Spleen (tissue), 11 donors: ENCODE results near the gene CENPP. TPM values are rescaled to one million over a fixed set of nuclear protein-coding genes. Genes with fewer than 3 reads are reported as not detected.

ENCODE experiments used
- DNase-seq: peaks from one replicate; pipeline ENCODE4 v3.0.0-alpha.2; 2020
- H3K27ac ChIP-seq, 8 donors: fragments of 200-600 bp; sonication (generic) in 7 of 8; 1 replicate in 4 of 8; 2 replicates in 4 of 8; pipeline versions ENCODE4 v1.5.0 to v1.8.0; 2016 to 2021; ENCODE audit warnings: inconsistent platforms in 4 of 8, mild to moderate bottlenecking in 4 of 8, moderate library complexity in 1 of 8
- H3K27me3 ChIP-seq, 7 donors: fragments of 200-600 bp; sonication (generic) in 6 of 7; replicated peaks in 1 of 7; 1 replicate in 4 of 7; 2 replicates in 3 of 7; pipeline versions ENCODE4 v1.5.0 to v1.8.0; 2016 to 2021; ENCODE audit warnings: inconsistent platforms in 3 of 7, mild to moderate bottlenecking in 1 of 7
- H3K36me3 ChIP-seq, 6 donors: fragments of 200-600 bp; sonication (generic) in 5 of 6; 1 replicate in 4 of 6; 2 replicates in 2 of 6; pipeline versions ENCODE4 v1.5.0 to v1.8.0; 2016 to 2021; ENCODE audit warnings: inconsistent platforms in 2 of 6
- H3K4me1 ChIP-seq, 6 donors: fragments of 200-600 bp; sonication (generic) in 5 of 6; 1 replicate in 3 of 6; 2 replicates in 3 of 6; pipeline versions ENCODE4 v1.5.0 to v1.8.0; 2016 to 2021; ENCODE audit warnings: inconsistent platforms in 3 of 6
- H3K4me3 ChIP-seq, 8 donors: fragments of 200-600 bp; sonication (generic) in 7 of 8; 1 replicate in 4 of 8; 2 replicates in 4 of 8; pipeline versions ENCODE4 v1.5.0 to v1.8.0; 2016 to 2021; ENCODE audit warnings: inconsistent platforms in 4 of 8, mild to moderate bottlenecking in 4 of 8, moderate library complexity in 2 of 8
- H3K9me3 ChIP-seq, 8 donors: fragments of 200-600 bp; sonication (generic) in 7 of 8; 1 replicate in 4 of 8; 2 replicates in 4 of 8; pipeline versions ENCODE4 v1.5.0 to v1.8.0; 2016 to 2021; ENCODE audit warnings: inconsistent platforms in 4 of 8
- POLR2A ChIP-seq, 3 donors: fragments of 450-650 bp; IDR thresholded peaks; one replicate each; pipeline ENCODE4 v1.5.1; 2017; ENCODE audit warnings: antibody characterized with exemption in 3 of 3, mild to moderate bottlenecking in 1 of 3
- POLR2AphosphoS5 ChIP-seq, 3 donors: sonication (generic); formaldehyde crosslinking; IDR thresholded peaks; one replicate each; pipeline ENCODE4 v1.5.1; 2017; ENCODE audit warnings: antibody characterized with exemption in 3 of 3
- WGBS, 5 donors: extraction: QIAGEN DNeasy Blood & Tissue Kit in 3 of 5; methylation state at CpG; one replicate each; pipeline versions ENCODE4 v1.1.5 to v1.1.7; 2013 to 2018; 5-methylcytosine and 5-hydroxymethylcytosine counted together
- intact Hi-C: fragments of 100-400 bp; cut with DNase I; formaldehyde crosslinking; loops from one replicate; pipeline ENCODE4 v1.15.0; 2023; ENCODE audit warnings: low total_unique reads
- polyA plus RNA-seq, 3 donors: library from polyadenylated mRNA; stranded (reverse); fragments of 200-250 nt; gene quantifications; one replicate each; pipeline ENCODE4 v1.2.1, GENCODE V29; 2013
- total RNA-seq, 7 donors: library from RNA; depleted of rRNA in 3 of 7; stranded (reverse); fragments of >200 nt in 3 of 7; fragmentation: NEBNext Ultra II Directional in 4 of 7; extraction: Animal tissue kit (Norgen Biotek cat#: 25700) in 4 of 7; gene quantifications; one replicate each; pipeline versions ENCODE4 v1.1.0 to v1.2.1, GENCODE V29; 2016 to 2021
- TF ChIP-seq, protein P1 (sequence below), 11 experiments: fragments of 200-600 bp in 7 of 11; fragments of 450-650 bp in 4 of 11; sonication (generic) in 4 of 11; IDR thresholded peaks in 8 of 11; conservative IDR thresholded peaks in 3 of 11; 1 replicate in 7 of 11; 2 replicates in 4 of 11; pipeline versions ENCODE4 v1.4.0 to v1.8.0; 2016 to 2021; ENCODE audit warnings: antibody characterized with exemption in 11 of 11, inconsistent platforms in 4 of 11, mild to moderate bottlenecking in 1 of 11
- donor health status: healthy with polysubstance abuse.
- donor health status: DM: no; HTN: no; CAD: no; lungs with moderate emphysema.
- donor health status: DM: no; HTN: no; CAD: no.
- donor health status: Bipolar disorder and iron deficiency.
- donor health status: healthy.
- donor health status: DM: no; HTN: no; CAD: no.
- donor health status: DM: yes; HTN: yes; CAD: no.

The CENPP gene
- total and polyA plus RNA-seq, 10 donors = 1.7 to 15.8 (median 6.2) TPM

DNA sequence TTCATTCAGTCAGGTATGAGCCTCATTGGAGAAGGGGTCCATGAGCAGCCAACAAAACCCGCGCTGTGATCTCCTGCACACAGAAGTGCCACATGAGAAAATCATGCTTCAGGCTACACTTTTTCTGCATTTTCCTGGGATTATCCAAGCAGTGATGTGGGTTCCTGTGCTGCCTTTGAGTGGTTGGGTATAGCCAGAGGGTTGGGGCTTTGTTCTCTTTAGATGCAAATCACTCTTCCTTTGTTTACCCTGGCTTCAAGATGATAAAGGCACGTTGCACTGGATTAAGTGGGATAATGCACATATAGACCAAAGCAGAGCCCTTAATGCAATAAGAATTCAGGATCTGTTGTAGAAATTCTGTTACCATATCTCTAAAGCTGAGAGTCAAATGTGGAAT lies 191.3 kb downstream of the CENPP start:
- no peak for TF ChIP-seq POLR2A (IDR thresholded peaks at IDR 0.05)
- TF ChIP-seq POLR2AphosphoS5 (IDR thresholded peaks at IDR 0.05) = no peak
- TF ChIP-seq, protein P1, sequence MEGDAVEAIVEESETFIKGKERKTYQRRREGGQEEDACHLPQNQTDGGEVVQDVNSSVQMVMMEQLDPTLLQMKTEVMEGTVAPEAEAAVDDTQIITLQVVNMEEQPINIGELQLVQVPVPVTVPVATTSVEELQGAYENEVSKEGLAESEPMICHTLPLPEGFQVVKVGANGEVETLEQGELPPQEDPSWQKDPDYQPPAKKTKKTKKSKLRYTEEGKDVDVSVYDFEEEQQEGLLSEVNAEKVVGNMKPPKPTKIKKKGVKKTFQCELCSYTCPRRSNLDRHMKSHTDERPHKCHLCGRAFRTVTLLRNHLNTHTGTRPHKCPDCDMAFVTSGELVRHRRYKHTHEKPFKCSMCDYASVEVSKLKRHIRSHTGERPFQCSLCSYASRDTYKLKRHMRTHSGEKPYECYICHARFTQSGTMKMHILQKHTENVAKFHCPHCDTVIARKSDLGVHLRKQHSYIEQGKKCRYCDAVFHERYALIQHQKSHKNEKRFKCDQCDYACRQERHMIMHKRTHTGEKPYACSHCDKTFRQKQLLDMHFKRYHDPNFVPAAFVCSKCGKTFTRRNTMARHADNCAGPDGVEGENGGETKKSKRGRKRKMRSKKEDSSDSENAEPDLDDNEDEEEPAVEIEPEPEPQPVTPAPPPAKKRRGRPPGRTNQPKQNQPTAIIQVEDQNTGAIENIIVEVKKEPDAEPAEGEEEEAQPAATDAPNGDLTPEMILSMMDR (IDR thresholded peaks at IDR 0.05 in 8 of 11, conservative IDR thresholded peaks at IDR 0.05 in 3 of 11) = no peak
- Histone ChIP-seq H3K27me3 (no peaks in the 10 kb centered on the region), H3K4me3 (no peak overlapping the region), H3K27ac (no peak overlapping the region), H3K9me3 (no peaks in the 10 kb centered on the region), H3K36me3 (no peaks in the 10 kb centered on the region), H3K4me1 (no peaks in the 10 kb centered on the region)
- no peak for DNase-seq
- intact Hi-C loops = no loop called here
- 84 to 94% (median 86%) methylated on average over 3 of the region's 3 CpGs for WGBS, 5 donors

DNA sequence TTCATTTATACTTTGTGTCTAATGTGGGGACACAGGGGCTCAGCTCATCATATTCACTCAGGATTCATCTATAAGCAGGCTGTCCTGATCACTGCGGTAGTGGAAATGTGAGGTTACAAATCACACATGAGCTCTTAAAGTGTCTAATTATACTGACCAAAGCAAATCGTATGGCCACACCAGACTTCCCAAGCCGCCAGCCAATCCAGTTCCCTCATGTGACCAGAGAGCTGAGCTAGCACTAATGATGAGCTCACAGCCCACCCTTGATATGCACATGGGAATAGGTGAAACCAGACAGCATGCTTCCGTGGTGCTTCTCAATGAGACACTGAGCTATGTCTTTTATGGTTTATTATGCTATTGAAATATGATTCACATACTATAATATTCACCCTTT lies 192.4 kb downstream of the CENPP start:
- WGBS, 5 donors = 84 to 97% (median 95%) methylated on average over 4 of the region's 4 CpGs
- no peak for DNase-seq
- Histone ChIP-seq H3K4me1 (no peaks in the 10 kb centered on the region), H3K27ac (no peak overlapping the region), H3K36me3 (no peaks in the 10 kb centered on the region), H3K4me3 (no peak overlapping the region), H3K27me3 (no peaks in the 10 kb centered on the region), H3K9me3 (no peaks in the 10 kb centered on the region)
- TF ChIP-seq POLR2A (IDR thresholded peaks at IDR 0.05) = no peak
- TF ChIP-seq, protein P1 (IDR thresholded peaks at IDR 0.05 in 8 of 11, conservative IDR thresholded peaks at IDR 0.05 in 3 of 11) = no peak
- TF ChIP-seq POLR2AphosphoS5 (IDR thresholded peaks at IDR 0.05) = no peak
- intact Hi-C loops = no loop called here

DNA sequence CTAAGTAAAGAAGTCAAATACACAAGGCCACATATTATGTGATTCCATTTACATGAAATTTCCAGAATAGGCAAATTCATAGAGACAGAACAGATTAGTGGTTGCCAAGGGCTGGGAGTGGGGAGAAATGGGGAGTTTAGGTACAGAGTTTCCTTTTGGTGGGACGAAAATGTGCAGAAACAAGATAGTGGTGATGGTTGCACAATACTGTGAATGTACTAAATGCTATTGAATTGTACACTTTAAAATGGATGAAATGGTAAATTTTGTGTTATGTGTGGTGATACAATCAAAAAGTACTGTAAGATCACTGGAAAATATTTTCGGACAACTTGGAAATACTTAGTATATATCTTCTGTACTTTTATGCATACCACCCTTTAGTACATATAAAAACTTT lies 195.1 kb downstream of the CENPP start:
- H3K27me3 ChIP-seq = no peaks in the 10 kb centered on the region
- H3K9me3 ChIP-seq = no peaks in the 10 kb centered on the region
- no peak overlapping the region for H3K27ac ChIP-seq
- H3K36me3 ChIP-seq = no peaks in the 10 kb centered on the region
- no peak overlapping the region for H3K4me3 ChIP-seq
- intact Hi-C loops = no loop called here
- no peak for TF ChIP-seq POLR2A (IDR thresholded peaks at IDR 0.05)
- TF ChIP-seq, protein P1 (IDR thresholded peaks at IDR 0.05 in 8 of 11, conservative IDR thresholded peaks at IDR 0.05 in 3 of 11) = no peak
- no peak for TF ChIP-seq POLR2AphosphoS5 (IDR thresholded peaks at IDR 0.05)
- WGBS, 5 donors = 84 to 99% (median 92%) methylated on average over 2 of the region's 2 CpGs
- DNase-seq = no peak
- no peaks in the 10 kb centered on the region for H3K4me1 ChIP-seq

DNA sequence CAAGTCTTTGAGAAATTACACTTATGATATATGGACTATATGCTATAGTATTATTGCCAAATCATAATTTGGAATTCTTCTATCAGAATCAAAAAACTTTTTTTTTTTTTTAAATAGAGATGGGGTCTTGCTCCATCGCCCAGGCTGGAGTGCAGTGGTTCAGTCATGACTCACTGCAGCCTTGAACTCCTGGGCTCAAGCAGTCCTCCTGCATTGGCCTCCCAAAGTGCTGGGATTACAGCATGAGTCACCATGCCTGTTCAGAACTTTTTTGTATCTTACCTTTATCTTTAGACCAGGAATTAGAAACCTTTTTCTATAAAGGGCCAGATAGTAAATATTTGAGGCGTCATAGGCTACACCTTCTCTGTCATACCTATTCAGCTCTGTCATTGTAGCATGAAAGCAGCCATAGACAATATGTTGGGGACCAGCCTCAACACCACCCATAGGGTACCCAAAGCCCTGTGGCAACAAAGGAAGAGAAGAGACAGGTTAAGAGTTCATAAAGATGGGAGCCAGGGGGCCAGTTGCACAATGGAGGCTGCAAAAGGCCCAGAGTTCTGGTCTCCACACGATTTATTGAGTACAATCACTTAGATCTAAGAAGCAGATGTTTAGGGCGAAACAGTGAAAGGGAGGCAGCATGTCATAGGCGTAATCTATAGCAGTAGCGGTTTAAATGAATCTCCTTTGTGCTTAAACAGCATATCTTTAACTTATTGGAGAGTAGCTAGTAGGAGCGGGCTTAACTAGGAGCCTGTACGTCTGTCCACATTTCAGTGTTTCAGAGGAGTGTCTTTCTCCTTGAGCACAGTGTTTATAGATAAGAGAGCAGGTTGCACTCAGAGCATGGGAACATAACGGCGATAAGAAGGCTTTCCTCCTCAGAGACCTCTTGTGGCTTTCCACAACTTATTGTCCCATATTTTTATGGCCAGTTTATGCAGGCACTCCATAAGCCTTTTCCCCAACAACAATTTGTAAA lies 197.5 kb downstream of the CENPP start:
- H3K4me1 ChIP-seq = no peaks in the 10 kb centered on the region
- no peak for TF ChIP-seq POLR2A (IDR thresholded peaks at IDR 0.05)
- H3K27ac ChIP-seq = no peak overlapping the region
- H3K9me3 ChIP-seq = no peaks in the 10 kb centered on the region
- no peaks in the 10 kb centered on the region for H3K36me3 ChIP-seq
- intact Hi-C loops = no loop called here
- DNase-seq = no peak
- no peaks in the 10 kb centered on the region for H3K27me3 ChIP-seq
- H3K4me3 ChIP-seq = no peak overlapping the region
- WGBS, 5 donors = 92 to 97% (median 93%) methylated on average over 10 of the region's 10 CpGs
